SK-N-SH treated with all-trans-retinoic acid at 6 μM for 48 hours (cell line): ENCODE measurements around the gene ADAP1.

Source experiments
- ESRRG ChIP-seq: fragments of 250-450 bp; sonication (Bioruptor Pico); IDR thresholded peaks from 2 replicates; pipeline ENCODE4 v1.6.1; 2021; ENCODE audit warnings: mild to moderate bottlenecking
- PATZ1 ChIP-seq: fragments of 250-450 bp; sonication (Bioruptor Pico); IDR thresholded peaks from 2 replicates; pipeline ENCODE4 v1.8.0; 2020; ENCODE audit warnings: mild to moderate bottlenecking, moderate library complexity, borderline replicate concordance
- ZFP3 ChIP-seq: fragments of 250-450 bp; sonication (Bioruptor Pico); IDR thresholded peaks from 2 replicates; pipeline ENCODE4 v1.5.0; 2020; ENCODE audit warnings: mild to moderate bottlenecking, moderate library complexity

DNA sequence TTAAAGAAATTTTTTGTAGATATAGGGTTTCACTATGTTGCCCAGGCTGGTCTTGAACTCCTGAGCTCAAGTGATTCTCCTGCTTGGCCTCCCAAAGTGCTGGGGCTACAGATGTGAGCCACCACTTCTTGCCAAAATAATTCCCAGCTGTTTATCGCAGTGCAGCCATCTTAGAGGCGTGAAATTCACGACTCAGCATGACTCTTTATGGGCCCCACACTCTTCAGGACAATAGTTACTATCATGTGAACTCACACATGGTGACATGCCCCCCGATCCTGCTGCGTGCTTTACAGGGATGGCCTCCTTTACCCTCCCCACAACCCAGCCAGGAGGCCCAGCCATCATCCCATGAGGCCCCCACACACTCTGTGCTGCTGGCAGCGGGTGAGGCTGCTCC is 16.3 kb upstream of the ADAP1 start:
- TF ChIP-seq ZFP3 (CRISPR knock-in tag) (no peak), ESRRG (CRISPR knock-in tag) (no peak), PATZ1 (CRISPR knock-in tag) (no peak)
